OCI-LY1 (cell line): ENCODE data around the gene CIDEA.
"Not testable (repeated sequence)": the region's sequence is repeated elsewhere in the genome, so short reads cannot be mapped to it uniquely, and the experiment has no call there.

Experiments
- H2AFZ ChIP-seq: fragments of 200-600 bp; sonication (generic), shearing (Covaris generic); 2 replicates; pipeline ENCODE4 v1.6.0; 2014; ENCODE audit warnings: antibody characterized with exemption, mild to moderate bottlenecking, low read length
- H3F3A ChIP-seq: fragments of 200-600 bp; sonication (generic), shearing (Covaris generic); 2 replicates; pipeline ENCODE4 v1.6.0; 2014; ENCODE audit warnings: mild to moderate bottlenecking, antibody characterized with exemption, low read length, moderate library complexity; ENCODE audit not compliant: insufficient read depth
- H3K27ac ChIP-seq: fragments of 200-600 bp; sonication (generic); 2 replicates; pipeline ENCODE4 v1.5.1; 2014; ENCODE audit warnings: low read length, mixed run types, mild to moderate bottlenecking, low read depth; ENCODE audit not compliant: poor library complexity, severe bottlenecking
- H3K27me3 ChIP-seq: fragments of 200-600 bp; sonication (generic); 2 replicates; pipeline ENCODE4 v1.6.0; 2014; ENCODE audit warnings: antibody characterized with exemption, mild to moderate bottlenecking, low read length, moderate library complexity; ENCODE audit not compliant: insufficient read depth
- H3K36me3 ChIP-seq: fragments of 200-600 bp; sonication (generic); 2 replicates; pipeline ENCODE4 v1.6.1; 2014; ENCODE audit warnings: mild to moderate bottlenecking, antibody characterized with exemption, low read length, moderate library complexity, mixed read lengths; ENCODE audit not compliant: insufficient read depth
- H3K4me1 ChIP-seq: fragments of 200-600 bp; sonication (generic); 2 replicates; pipeline ENCODE4 v1.5.1; 2014; ENCODE audit warnings: mild to moderate bottlenecking, low read length, moderate library complexity; ENCODE audit not compliant: insufficient read depth, severe bottlenecking
- H3K4me2 ChIP-seq: fragments of 200-600 bp; sonication (generic), shearing (Covaris generic); 2 replicates; pipeline ENCODE4 v1.6.1; 2014; ENCODE audit warnings: low read length
- H3K4me3 ChIP-seq: fragments of 200-600 bp; sonication (generic); 2 replicates; pipeline ENCODE4 v1.5.1; 2014; ENCODE audit warnings: low read length, low read depth, mild to moderate bottlenecking, mixed read lengths; ENCODE audit not compliant: poor library complexity, severe bottlenecking
- H3K79me2 ChIP-seq: fragments of 200-600 bp; shearing (Covaris generic); 2 replicates; pipeline ENCODE4 v1.6.1; 2016; ENCODE audit warnings: mixed run types, low read length, mixed read lengths; ENCODE audit not compliant: insufficient read depth
- H3K9ac ChIP-seq: fragments of 200-600 bp; sonication (generic), shearing (Covaris generic); 2 replicates; pipeline ENCODE4 v1.6.1; 2014; ENCODE audit warnings: mild to moderate bottlenecking, low read length, mixed read lengths
- H3K9me2 ChIP-seq: fragments of 200-600 bp; sonication (generic), shearing (Covaris generic); 2 replicates; pipeline ENCODE4 v1.6.1; 2014; ENCODE audit warnings: low read depth, mild to moderate bottlenecking, low read length, mixed read lengths
- H3K9me3 ChIP-seq: fragments of 200-600 bp; shearing (Covaris generic); 2 replicates; pipeline ENCODE4 v1.6.1; 2014; ENCODE audit warnings: low read length, mixed read lengths
- H4K20me1 ChIP-seq: fragments of 200-600 bp; sonication (generic), shearing (Covaris generic); 2 replicates; pipeline ENCODE4 v1.6.0; 2016; ENCODE audit warnings: mild to moderate bottlenecking, low read length; ENCODE audit not compliant: insufficient read depth
- TF ChIP-seq, protein P1 (sequence below): fragments of 200-600 bp; sonication (generic), shearing (Covaris generic); IDR thresholded peaks from 2 replicates; pipeline ENCODE4 v1.5.1; 2017; ENCODE audit warnings: mild to moderate bottlenecking, antibody characterized with exemption, low read length, moderate library complexity, mixed read lengths

The CIDEA gene

GRCh38 chr18:12254136-12254819, at the start of gene CIDEA:
Gene CIDEA, plus strand, starts transcription at chr18:12254361. Its CDS starts 23 bp downstream, at chr18:12254384.
- Histone ChIP-seq H3K27me3 (peaks cover 15% of the 10 kb centered on the region; the same call in 1 of the 2 replicates), H3K79me2 (no peaks in the 10 kb centered on the region), H3K9me3 (no peaks in the 10 kb centered on the region), H3K4me3 (no peak within 1 kb of the TSS), H3K9me2 (no peaks in the 10 kb centered on the region), H3K4me2 (no peak within 1 kb of the TSS), H4K20me1 (no peaks in the 10 kb centered on the region), H3K27ac (no peak within 1 kb of the TSS), H3K4me1 (no peaks in the 10 kb centered on the region), H2AFZ (no peak within 1 kb of the TSS), H3F3A (no peaks in the 10 kb centered on the region), H3K36me3 (no peaks in the 10 kb centered on the region), H3K9ac (no peak within 1 kb of the TSS)
- TF ChIP-seq, protein P1, sequence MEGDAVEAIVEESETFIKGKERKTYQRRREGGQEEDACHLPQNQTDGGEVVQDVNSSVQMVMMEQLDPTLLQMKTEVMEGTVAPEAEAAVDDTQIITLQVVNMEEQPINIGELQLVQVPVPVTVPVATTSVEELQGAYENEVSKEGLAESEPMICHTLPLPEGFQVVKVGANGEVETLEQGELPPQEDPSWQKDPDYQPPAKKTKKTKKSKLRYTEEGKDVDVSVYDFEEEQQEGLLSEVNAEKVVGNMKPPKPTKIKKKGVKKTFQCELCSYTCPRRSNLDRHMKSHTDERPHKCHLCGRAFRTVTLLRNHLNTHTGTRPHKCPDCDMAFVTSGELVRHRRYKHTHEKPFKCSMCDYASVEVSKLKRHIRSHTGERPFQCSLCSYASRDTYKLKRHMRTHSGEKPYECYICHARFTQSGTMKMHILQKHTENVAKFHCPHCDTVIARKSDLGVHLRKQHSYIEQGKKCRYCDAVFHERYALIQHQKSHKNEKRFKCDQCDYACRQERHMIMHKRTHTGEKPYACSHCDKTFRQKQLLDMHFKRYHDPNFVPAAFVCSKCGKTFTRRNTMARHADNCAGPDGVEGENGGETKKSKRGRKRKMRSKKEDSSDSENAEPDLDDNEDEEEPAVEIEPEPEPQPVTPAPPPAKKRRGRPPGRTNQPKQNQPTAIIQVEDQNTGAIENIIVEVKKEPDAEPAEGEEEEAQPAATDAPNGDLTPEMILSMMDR = no peak

DNA sequence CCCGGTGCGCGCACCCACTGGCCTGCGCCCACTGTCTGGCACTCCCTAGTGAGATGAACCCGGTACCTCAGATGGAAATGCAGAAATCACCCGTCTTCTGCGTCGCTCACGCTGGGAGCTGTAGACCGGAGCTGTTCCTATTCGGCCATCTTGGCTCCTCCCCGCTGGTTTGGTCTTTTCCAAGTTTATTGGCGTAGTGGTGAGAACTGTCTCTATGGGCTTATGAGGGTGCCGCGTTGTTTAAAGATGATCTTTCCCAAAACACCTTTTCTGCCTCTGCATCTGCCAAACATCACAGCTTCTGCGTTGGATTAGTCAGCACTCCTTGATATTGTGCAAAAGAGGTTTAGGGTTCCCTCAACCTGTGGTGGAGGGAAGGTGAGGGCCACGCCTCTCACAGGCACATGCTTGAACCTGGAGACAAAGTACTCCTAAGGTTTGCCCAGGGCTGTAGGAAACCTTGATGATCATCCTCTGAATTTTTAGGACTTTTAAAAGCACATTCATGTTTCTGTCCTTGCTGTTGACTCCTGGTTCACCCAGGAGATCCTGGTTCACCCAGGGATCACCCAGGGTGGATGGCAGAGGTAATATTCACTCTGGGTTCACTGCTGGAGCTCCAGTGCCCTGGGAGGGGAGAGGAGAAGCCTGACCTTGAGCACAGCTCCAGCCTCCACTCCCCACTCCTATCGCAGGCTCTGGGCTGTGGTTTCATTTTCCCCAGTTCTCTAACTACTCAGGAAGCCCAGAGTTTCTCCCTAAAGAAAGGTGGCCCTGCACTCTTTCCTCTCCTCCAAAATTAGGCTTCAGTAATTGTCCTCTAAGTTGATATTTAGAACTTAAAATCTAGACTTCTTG, 45.6 kb upstream of the CIDEA start:
- H3K9me3 ChIP-seq, H4K20me1 ChIP-seq, H3K27me3 ChIP-seq, H3K9ac ChIP-seq, H2AFZ ChIP-seq, H3K36me3 ChIP-seq, H3K79me2 ChIP-seq, H3K4me2 ChIP-seq, H3K27ac ChIP-seq, H3K9me2 ChIP-seq, H3F3A ChIP-seq, H3K4me3 ChIP-seq, H3K4me1 ChIP-seq: not testable (repeated sequence)

- H3K4me1 ChIP-seq, H4K20me1 ChIP-seq, H3K79me2 ChIP-seq, H3K27me3 ChIP-seq, H3K9ac ChIP-seq, H3K4me2 ChIP-seq, H2AFZ ChIP-seq, H3F3A ChIP-seq, H3K27ac ChIP-seq, H3K4me3 ChIP-seq, H3K36me3 ChIP-seq, H3K9me2 ChIP-seq, H3K9me3 ChIP-seq: not testable (repeated sequence)
Measured at GRCh38 chr18:12212308-12212707, 41.9 kb upstream of the CIDEA start.

DNA sequence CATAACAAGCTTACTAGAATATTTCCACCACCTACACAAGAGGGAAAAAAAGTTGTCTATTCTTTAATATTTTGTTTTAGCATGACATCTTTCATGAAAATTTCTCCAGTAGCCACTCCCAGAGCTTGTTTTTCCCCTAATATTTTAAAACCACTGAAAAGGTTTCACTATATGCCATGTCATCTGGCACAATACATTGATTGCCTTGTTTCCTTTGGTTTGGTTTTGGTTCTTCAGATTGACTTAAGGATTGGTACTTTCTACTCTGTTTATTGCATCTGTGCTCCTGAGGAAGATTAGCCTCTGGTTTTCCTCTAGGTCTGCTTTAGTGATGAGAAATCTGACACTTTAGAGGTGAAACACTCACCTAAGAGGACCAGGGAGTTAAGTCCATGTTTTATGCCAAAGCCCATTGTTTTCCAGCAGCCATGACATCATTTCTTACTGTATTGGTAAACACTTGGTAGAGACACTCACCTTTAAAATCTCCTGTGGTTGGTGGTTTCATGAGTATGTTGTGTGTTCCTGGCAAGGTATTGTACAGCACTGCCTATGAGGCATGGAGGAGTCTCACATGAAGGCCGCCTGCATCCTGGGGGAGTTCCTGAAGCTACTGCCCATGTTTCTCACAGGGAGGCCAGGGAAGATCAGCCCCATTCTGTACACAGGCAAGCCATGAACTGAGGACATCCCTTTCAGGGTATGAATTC, 39.7 kb upstream of the CIDEA start:
- H2AFZ ChIP-seq, H4K20me1 ChIP-seq, H3K79me2 ChIP-seq, H3K9ac ChIP-seq, H3K4me3 ChIP-seq, H3K9me3 ChIP-seq, H3K27me3 ChIP-seq, H3K27ac ChIP-seq, H3K36me3 ChIP-seq, H3F3A ChIP-seq, H3K9me2 ChIP-seq, H3K4me1 ChIP-seq, H3K4me2 ChIP-seq: not testable (repeated sequence)

- not testable (repeated sequence) for H3F3A ChIP-seq, H3K9me3 ChIP-seq, H3K4me1 ChIP-seq, H3K9ac ChIP-seq, H3K9me2 ChIP-seq, H3K27ac ChIP-seq, H4K20me1 ChIP-seq, H3K27me3 ChIP-seq, H2AFZ ChIP-seq, H3K4me3 ChIP-seq, H3K4me2 ChIP-seq, H3K36me3 ChIP-seq, H3K79me2 ChIP-seq
Measured at GRCh38 chr18:12216471-12216870, 37.7 kb upstream of the CIDEA start.

DNA sequence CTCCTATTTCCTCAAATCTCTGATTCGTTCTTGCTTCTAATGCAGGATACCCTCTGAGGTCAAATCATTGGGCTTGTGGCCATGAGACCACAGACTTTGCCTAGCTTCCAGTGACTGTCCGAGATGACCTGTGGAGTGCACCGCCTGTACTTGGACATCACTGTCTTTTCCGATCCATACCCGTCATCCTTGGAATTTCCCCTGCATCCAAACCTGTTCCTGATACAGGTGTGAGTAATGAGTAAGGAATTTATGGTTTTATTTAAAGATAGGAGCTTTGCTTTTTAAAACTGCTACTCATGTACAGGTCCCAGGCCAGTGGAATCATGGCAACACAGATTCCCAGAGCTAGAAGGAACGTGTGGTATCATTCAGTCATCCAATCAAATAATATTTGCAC, 35.6 kb upstream of the CIDEA start:
- not testable (repeated sequence) for H3K4me2 ChIP-seq, H3K9ac ChIP-seq, H3K4me3 ChIP-seq, H3K36me3 ChIP-seq, H3K79me2 ChIP-seq, H2AFZ ChIP-seq, H3K9me3 ChIP-seq, H3F3A ChIP-seq, H3K4me1 ChIP-seq, H3K27me3 ChIP-seq, H3K27ac ChIP-seq, H4K20me1 ChIP-seq, H3K9me2 ChIP-seq
